ENCODE measurements around the gene VRK2.
"Not testable (repeated sequence)": the region's sequence is repeated elsewhere in the genome, so short reads cannot be mapped to it uniquely, and the experiment has no call there.

Gene VRK2

DNA sequence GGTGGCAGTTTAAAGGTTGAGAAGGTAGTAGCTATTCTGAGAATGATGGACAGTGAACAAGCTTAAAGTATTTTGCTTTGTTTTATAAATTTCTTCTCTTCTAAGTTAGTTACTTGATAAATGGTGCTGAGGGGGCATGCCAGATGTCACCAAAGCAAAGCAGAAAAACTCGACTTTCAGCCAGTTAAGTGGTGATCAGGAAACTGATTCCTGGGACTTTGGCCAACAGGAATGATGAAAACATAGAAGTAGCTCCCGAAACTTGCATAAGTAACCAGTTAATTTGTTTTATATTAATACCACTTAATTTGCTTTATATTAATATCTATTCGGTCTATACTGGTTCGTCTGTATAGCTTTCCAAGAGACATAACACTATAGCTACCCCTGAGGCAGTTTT is 111.9 kb downstream of the VRK2 start:
- DNase-seq (ENCODE audit: low read depth in 4 of 4, low spot score in 1 of 4) = no peak

DNA sequence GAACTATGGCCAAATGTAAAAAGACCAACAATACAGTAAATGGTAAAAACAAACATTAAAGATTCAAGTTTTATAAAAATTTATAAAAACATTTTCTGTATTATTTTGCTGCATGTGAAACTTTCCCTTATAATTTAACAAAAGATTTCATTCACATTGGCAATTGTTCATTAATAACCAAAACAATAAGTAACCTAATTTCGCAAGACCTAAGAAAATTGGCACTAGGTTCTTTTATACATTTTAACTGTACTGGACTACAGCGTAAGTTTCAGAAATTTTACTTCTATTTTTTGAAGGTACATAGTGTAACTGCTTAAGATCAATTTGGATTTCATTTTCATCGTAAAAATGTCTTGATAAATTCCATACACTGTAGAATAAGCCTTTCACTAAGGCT is 117.3 kb downstream of the VRK2 start:
- DNase-seq (ENCODE audit: low read depth in 4 of 4, low spot score in 1 of 4) = no peak

DNA sequence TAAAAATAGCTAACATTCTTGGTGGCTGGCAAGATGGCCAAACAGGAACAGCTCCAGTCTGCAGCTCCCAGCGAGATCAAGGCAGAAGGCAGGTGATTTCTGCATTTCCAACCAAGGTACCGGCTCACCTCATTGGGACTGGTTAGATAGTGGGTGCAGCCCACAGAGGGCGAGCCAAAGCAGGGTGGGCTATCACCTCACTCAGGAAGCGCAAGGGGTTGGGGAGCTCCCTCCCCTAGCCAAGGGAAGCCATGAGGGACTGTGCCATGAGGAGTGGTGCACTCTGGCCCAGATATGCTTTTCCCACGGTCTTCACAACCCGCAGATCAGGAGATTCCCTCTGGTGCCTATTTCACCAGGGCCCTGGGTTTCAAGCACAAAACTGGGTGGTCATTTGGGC is 121.5 kb downstream of the VRK2 start:
- not testable (repeated sequence) for DNase-seq (ENCODE audit: low read depth in 4 of 4, low spot score in 1 of 4)

DNA sequence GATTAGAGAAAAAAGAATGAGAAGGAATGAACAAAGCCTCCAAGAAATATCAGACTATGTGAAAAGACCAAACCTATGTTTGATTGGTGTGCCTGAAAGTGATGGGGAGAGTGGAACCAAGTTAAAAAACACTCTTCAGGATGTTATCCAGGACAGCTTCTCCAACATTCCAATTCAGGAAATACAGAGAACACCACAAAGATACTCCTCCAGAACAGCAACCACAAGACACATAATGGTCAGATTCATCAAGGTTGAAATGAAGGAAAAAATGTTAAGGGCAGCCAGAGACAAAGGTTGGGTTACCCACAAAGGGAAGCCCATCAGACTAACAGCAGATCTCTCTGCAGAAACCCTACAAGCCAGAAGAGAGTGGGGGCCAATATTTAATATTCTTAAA is 123.2 kb downstream of the VRK2 start:
- DNase-seq (ENCODE audit: low read depth in 4 of 4, low spot score in 1 of 4) = not testable (repeated sequence)

DNA sequence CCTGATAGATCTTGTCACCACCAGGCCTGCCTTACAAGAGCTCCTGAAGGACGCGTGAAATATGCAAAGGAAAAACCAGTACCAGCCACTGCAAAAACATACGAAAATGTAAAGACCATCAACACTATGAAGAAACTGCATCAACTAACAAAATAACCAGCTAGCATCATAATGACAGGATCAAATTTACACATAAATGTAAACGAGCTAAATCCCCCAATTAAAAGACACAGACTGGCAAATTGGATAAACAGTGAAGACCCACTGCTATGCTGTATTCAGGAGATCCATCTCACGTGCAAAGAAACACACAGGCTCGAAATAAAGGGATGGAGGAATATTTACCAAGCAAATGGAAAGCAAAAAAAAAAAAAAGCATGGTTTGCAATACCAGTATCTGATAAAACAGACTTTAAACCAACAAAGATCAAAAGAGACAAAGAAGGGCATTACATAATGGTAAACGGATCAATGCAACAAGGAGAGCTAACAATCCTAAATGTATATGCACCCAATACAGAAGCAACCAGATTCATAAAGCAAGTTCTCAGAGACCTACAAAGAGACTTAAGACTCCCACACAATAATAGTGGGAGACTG is 123.8 kb downstream of the VRK2 start:
- not testable (repeated sequence) for DNase-seq (ENCODE audit: low read depth in 4 of 4, low spot score in 1 of 4)

DNA sequence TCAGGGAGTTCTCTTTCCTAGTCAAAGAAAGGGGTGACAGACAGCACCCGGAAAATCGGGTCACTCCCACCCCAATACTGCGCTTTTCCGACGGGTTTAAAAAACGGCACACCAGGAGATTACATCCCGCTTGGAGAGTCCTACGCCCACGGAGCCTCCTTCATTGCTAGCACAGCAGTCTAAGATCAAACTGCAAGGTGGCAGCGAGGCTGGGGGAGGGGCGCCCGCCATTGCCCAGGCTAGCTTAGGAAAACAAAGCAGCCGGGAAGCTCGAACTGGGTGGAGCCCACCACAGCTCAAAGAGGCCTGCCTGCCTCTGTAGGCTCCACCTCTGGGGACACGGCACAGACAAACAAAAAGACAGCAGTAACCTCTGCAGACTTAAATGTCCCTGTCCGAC is 125.2 kb downstream of the VRK2 start:
- not testable (repeated sequence) for DNase-seq (ENCODE audit: low read depth in 4 of 4, low spot score in 1 of 4)

DNA sequence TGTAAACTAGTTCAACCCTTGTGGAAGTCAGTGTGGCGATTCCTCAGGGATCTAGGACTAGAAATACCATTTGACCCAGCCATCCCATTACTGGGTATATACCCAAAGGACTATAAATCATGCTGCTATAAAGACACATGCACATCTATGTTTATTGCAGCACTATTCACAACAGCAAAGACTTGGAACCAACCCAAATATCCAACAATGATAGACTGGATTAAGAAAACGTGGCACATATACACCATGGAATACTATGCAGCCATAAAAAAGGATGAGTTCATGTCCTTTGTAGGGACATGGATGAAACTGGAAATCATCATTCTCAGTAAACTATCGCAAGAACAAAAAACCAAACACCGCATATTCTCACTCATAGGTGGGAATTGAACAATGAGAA is 130.6 kb downstream of the VRK2 start:
- DNase-seq (ENCODE audit: low read depth in 4 of 4, low spot score in 1 of 4) = not testable (repeated sequence)

DNA sequence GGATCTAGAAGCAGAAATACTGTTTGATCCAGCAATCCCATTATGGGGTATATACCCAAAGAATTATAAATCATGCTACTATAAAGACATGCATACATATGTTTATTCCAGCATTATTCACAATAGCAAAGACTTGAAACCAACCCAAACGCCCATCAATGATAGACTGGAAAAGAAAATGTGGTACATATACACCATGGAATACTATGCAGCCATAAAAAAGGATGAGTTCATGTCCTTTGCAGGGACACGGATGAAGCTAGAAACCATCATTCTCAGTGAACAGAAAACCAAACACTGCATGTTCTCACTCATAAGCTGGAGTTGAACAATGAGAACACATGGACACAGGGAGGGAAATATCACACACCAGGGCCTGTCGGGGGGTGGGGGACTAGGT is 133.6 kb downstream of the VRK2 start:
- not testable (repeated sequence) for DNase-seq (ENCODE audit: low read depth in 4 of 4, low spot score in 1 of 4)

DNA sequence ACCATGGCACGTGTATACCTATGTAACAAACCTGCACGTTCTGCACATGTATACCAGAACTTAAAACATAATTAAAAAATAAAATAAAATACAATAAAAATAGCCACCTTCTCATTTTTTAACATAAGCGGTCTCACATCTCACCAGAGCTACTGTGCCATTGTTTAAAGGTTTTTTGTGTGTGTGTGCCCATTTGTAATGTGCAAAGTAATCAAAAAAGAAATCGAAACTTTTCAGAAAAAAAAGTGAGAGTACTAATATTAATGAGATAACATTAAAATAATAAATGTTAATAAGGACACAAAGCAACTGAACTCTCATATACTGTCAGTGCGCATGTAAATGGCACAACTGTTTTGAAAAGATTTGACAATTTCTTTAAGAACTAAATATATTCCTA is 134.0 kb downstream of the VRK2 start:
- DNase-seq (ENCODE audit: low read depth in 4 of 4, low spot score in 1 of 4) = no peak

DNA sequence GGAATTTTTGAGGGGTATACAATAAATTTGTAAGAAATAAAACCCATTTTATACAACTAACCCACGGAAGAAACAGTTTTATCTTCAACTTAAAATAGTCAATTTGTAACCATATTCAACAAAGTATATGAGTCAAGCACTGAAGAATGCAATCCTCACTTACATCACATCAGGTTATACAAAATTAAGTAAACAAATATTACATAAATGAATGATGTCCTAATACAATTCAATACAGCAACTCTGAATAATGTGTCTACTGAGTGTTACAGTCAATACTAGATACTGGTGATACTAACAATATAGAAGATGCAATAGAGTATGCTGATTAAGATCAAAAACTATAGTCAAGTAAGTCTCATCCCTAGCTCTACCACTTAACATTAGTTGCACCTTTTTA is 135.9 kb downstream of the VRK2 start:
- no peak for DNase-seq (ENCODE audit: low read depth in 4 of 4, low spot score in 1 of 4)

DNA sequence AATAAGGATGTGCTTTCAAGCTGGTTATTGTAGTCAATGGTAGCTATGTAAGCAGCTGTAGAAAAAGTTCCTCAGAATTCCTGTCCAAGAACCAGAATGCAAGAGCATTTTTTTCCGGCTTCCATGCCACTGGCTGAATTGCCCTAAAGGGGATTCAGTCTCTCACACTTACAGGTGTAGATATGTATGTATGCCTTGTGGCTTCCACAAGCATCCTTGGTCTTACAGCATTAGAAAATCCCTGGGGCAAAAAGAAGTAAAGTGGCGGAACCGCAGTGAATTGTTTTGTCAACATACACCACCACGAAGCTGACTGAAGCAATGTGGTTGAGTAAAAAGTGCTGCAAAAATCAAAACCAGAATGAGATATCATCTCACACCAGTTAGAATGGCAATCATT is 139.9 kb downstream of the VRK2 start:
- no peak for DNase-seq (ENCODE audit: low read depth in 4 of 4, low spot score in 1 of 4)

DNA sequence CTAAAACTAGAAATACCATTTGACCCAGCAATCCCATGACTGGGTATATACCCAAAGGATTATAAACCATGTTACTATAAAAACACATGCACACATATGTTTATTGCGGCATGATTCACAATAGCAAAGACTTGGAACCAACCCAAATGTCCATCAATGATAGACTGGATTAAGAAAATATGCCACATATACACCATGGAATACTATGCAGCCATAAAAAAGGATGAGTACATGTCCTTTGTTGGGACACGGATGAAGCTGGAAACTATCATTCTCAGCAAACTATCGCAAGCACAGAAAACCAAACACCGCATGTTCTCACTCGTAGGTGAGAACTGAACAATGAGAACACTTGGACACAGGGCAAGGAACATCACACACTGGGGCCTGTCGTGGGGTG is 140.4 kb downstream of the VRK2 start:
- DNase-seq (ENCODE audit: low read depth in 4 of 4, low spot score in 1 of 4) = not testable (repeated sequence)

DNA sequence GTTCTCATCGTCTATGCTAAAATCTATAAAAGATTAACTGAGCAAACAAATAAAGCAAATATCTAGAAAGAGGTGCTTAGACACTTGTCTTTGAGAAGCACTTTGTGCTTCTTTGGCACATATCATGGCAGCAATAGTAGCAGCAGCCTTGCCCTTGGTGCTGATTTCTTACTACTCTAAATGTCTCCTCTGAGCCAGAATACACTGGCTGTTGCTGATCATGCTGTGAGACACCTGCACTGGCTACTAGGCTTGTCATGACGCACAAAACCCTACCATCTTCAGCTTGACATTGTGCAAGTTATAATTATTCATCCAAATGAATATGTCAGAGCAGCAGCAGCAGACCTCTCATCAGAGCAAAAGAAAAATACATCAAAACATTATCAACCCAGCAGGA is 147.9 kb downstream of the VRK2 start:
- no peak for DNase-seq (ENCODE audit: low read depth in 4 of 4, low spot score in 1 of 4)

DNA sequence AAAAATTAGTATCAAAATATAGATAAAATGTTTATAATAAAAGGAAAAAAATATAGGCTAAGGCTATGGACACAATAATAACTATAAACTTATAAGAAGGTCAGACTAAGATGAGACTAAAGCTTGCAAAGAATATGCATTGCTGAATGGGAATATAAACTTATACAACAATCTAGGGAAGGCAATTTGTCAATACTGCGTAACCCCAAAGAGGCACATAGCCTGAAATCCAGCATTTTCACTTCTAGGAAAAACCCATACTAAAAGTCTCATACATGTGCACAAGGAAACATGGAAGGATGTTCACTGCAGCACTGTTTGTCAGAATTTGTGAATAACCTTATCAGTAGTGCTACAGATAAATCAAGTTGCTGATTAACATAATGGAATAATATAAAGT is 149.1 kb downstream of the VRK2 start:
- DNase-seq (ENCODE audit: low read depth in 4 of 4, low spot score in 1 of 4) = no peak

DNA sequence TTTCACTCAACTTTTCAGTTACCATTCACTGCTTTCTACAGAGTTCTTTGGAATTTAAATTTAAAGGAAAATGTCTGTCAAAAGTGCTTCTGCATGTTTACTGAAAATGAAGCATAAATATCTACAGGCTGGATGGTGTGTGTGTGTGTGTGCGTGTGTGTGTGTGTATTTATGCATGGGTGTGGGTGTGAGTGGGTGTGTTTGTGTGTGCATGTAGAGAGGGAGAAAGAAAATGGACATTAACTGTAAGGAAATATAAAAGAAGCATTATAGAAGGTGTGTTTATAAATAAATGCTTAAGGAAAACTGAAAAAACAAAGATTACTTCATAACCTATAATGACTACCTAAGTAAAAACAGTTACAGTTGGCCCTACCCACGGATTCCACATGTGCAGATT is 151.3 kb downstream of the VRK2 start:
- no peak for DNase-seq (ENCODE audit: low read depth in 4 of 4, low spot score in 1 of 4)

DNA sequence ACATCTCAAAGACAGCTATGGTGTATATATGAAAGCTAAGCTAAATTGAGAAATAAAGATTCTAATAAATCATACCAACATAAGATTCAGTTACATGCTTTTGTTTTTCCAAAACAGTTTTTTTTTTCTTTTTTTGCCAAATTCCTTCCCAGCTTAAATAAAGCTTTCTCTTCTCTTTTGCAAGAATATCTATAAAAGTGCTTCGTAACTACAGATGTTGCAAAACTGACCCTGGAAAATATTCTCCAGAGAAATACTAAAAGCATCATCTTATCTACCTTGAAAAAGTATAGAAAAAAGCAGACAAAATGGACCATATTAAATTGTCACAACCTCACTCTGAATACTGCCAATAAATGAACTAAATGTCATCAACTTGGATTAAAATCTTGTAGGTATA is 155.8 kb downstream of the VRK2 start:
- no peak for DNase-seq (ENCODE audit: low read depth in 4 of 4, low spot score in 1 of 4)

DNA sequence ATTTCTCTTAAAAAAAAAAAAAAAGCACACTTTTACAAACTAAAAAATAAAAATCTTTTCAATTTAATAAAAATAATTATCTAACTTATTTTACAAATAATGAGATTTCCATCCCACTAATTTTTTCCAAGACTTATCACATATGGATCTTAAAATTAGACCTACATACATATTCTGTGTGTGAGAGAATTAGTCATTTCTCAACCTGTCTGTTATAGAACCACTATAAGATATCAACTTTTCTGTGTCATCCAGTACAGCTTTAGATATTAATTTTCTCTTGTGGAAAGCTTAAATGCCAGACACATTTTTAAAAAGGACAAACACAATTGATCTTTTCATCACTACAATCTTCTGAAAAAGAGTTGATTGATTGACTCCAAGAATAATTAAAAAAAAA is 156.4 kb downstream of the VRK2 start:
- DNase-seq (ENCODE audit: low read depth in 4 of 4, low spot score in 1 of 4) = no peak

DNA sequence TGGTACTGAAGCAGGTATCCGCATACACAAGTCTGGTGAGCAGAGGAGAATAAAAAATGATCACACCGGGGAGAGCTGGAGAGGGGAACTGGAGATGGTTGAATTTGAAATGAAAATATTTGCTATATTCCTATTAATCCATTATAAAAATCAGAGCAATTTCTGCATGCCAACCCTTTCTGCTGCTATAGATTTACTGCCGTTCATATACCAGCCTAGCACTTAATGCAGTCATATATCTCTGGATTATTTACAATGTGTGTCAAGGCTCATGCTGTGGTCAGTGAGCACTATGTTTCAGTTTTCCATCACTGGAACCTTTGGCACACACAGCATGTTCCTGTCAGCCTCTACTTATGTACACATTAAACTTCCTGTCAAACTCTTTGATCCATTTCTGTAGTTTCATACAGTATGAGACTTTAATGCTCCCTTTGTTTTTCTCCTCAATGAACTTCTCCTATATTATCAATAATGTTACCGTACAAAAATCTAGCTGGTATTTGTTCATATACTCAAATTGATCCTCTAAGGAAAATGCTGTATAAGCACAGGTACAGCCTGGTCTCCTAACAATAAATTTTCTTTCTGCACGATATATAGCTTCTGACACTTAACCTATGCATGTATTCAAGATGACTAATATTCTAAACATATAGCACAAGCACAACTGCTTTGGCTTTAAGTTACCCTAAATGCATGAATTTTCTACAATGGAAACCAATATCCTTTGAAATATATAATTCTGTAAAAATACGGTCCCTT is 157.8 kb downstream of the VRK2 start:
- no peak for DNase-seq (ENCODE audit: low read depth in 4 of 4, low spot score in 1 of 4)

DNA sequence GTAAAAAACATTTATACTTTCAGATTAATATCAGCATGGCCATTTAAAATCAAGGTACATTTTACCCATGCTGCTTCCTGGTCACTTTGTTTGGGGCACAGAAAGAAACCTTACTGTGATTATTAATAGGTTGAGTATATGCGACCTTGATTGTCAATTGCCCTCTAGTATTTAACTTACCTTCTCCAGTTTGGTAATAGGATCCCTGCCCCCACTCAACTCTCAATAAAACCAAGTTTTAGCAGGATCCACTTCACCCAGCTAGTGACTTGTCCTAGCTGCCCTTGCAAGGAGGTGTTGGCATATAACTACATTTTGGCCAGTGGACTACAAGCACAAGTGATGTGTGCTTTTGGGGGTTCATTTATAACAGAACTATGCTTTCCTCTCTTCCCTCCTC is 160.2 kb downstream of the VRK2 start:
- DNase-seq (ENCODE audit: low read depth in 4 of 4, low spot score in 1 of 4) = no peak

DNA sequence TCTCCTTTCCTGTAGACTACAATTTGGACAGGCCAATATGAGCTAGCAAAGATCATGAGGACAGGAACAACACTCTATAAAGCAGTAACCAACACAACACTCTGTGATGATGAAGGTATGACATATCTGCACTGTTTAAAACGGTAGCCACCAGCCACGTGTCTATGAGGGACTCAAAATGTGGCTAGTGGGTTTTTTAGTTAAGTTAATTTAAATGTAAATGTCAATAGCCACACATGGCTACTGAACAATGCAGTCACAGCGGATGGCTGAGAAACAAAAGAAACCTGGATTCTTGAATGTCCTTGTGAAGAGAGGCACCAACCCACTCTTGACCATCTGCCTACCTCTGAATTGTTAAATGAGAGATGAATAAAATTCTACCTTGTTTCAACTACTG is 160.6 kb downstream of the VRK2 start:
- DNase-seq (ENCODE audit: low read depth in 4 of 4, low spot score in 1 of 4) = no peak
